NT2/D1 (cell line): ENCODE results near the gene CLSTN2.

Experiments
- DNase-seq: peaks from one replicate; pipeline ENCODE4 v3.0.0-alpha.2; 2011; ENCODE audit warnings: low read depth, low spot score
- H3K27me3 ChIP-seq: 2 replicates; pipeline ENCODE4 v1.6.0; 2011; ENCODE audit warnings: mild to moderate bottlenecking; ENCODE audit not compliant: insufficient read length, insufficient read depth
- H3K36me3 ChIP-seq: 2 replicates; pipeline ENCODE4 v1.6.1; 2011; ENCODE audit warnings: mild to moderate bottlenecking, low read length, mixed read lengths; ENCODE audit not compliant: insufficient read depth, insufficient read length
- H3K4me1 ChIP-seq: 2 replicates; pipeline ENCODE4 v1.5.1; 2011; ENCODE audit not compliant: insufficient read depth, insufficient read length
- H3K4me3 ChIP-seq: 2 replicates; pipeline ENCODE4 v1.5.1; 2011; ENCODE audit warnings: low read depth; ENCODE audit not compliant: insufficient read length
- H3K9ac ChIP-seq: 2 replicates; pipeline ENCODE4 v1.6.0; 2011; ENCODE audit warnings: low read depth; ENCODE audit not compliant: insufficient read length
- H3K9me3 ChIP-seq: 2 replicates; pipeline ENCODE4 v1.5.1; 2011; ENCODE audit warnings: mild to moderate bottlenecking, low read length; ENCODE audit not compliant: insufficient read depth
- SUZ12 ChIP-seq: IDR thresholded peaks from 2 replicates; pipeline ENCODE4 v1.6.1; 2011; ENCODE audit not compliant: insufficient read length, insufficient read depth; ENCODE audit errors: extremely low read depth
- YY1 ChIP-seq: IDR thresholded peaks from 2 replicates; pipeline ENCODE4 v1.6.1; 2011; ENCODE audit not compliant: insufficient read length, insufficient read depth
- ZNF274 ChIP-seq: IDR thresholded peaks from 2 replicates; pipeline ENCODE4 v1.6.1; 2011; ENCODE audit warnings: mild to moderate bottlenecking, low read depth, low read length

CLSTN2 gene

DNA sequence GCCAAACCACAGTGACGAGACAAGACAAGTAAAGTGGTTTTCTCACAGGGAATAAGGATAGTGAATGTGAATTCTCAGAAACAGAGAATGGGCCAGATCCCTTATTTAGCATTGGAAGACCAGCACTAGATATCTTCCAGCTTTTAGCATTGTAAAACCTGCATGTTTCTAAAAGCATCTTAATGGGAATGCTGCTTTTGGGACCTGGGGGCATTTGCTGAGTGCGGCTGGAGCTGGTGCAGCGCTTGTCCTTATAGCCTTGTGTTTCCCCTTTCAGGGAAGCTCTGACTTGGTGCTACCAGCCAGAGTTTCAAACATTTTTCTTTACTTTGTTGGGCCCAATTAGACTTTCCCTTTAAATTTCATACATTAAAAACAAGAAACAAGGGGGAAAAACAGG, 52.9 kb downstream of the CLSTN2 start:
- no peak for TF ChIP-seq SUZ12
- no peak for TF ChIP-seq ZNF274
- no peak for TF ChIP-seq YY1
- Histone ChIP-seq H3K4me1 (no peaks in the 10 kb centered on the region), H3K9me3 (no peaks in the 10 kb centered on the region), H3K4me3 (no peak overlapping the region), H3K36me3 (no peaks in the 10 kb centered on the region), H3K27me3 (no peaks in the 10 kb centered on the region), H3K9ac (no peak overlapping the region)
- DNase-seq, result no peak

DNA sequence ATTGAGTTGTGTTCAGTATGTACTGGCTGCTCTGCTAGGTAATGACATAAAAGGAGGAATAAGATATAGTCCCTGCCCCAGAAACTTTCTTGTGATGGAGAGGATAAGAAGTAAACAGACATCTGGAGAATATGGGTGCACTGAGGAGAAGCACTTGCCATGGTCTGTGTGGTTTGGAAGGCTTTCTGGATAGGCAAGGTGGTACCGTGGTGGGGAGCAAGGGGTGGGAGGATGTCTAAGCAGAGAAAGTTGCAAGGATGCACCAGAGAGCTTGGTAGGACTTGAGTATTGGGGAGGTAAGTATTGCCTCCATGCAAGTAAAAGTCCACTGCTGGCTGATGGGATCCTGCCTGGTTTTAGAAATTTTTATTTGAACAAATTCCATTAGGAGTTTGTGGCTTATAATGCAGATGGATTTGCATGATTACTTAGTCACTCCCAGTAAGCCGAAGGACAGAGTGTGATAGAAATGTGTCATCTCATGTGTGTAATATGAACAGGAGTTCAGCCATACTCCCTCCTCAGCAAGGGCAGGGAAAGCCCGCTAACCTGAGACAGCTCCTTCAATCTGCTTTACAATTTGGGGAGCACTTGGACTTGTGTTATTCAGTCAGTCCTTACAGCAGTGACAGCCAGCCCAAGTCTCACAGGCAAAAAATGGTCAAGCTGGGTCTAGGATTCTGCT, 53.6 kb downstream of the CLSTN2 start:
- Histone ChIP-seq H3K4me1 (no peaks in the 10 kb centered on the region), H3K9me3 (no peaks in the 10 kb centered on the region), H3K27me3 (no peaks in the 10 kb centered on the region), H3K9ac (no peak overlapping the region), H3K4me3 (no peak overlapping the region), H3K36me3 (no peaks in the 10 kb centered on the region)
- DNase-seq, result no peak
- TF ChIP-seq ZNF274 (no peak), SUZ12 (no peak), YY1 (no peak)

DNA sequence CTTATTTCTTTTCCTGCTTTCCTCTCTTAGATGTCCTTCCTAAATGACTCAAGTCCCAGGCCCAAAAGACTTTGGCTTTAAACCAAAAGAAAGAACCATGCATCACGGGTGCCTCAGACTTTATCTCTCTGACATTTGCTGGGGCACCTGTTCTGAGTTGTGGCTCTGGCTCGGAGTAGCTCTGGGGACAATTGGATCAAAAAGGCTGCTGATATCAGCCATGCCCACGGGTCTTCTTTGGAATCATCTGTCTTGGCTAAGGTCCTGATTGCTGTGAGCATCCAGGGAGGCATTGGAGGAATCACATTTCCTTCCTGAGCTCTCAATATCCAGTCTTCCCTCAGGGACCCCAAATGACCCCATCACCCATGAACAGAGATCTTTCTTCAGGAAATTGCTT, 59.9 kb downstream of the CLSTN2 start:
- no peak overlapping the region for H3K9ac ChIP-seq
- H3K4me1 ChIP-seq, result no peaks in the 10 kb centered on the region
- DNase-seq, result no peak
- H3K4me3 ChIP-seq, result no peak overlapping the region
- TF ChIP-seq YY1 (no peak), ZNF274 (no peak), SUZ12 (no peak)
- no peaks in the 10 kb centered on the region for H3K36me3 ChIP-seq
- H3K27me3 ChIP-seq, result no peaks in the 10 kb centered on the region
- no peaks in the 10 kb centered on the region for H3K9me3 ChIP-seq

GRCh38 chr3:140004271-140004670, 69.3 kb downstream of the CLSTN2 start:
- Histone ChIP-seq H3K4me3 (no peak overlapping the region), H3K36me3 (no peaks in the 10 kb centered on the region), H3K4me1 (no peaks in the 10 kb centered on the region), H3K27me3 (no peaks in the 10 kb centered on the region), H3K9me3 (no peaks in the 10 kb centered on the region), H3K9ac (no peak overlapping the region)
- no peak for DNase-seq
- no peak for TF ChIP-seq YY1
- no peak for TF ChIP-seq ZNF274
- no peak for TF ChIP-seq SUZ12

- TF ChIP-seq SUZ12 (no peak), YY1 (no peak), ZNF274 (no peak)
- Histone ChIP-seq H3K9me3 (no peaks in the 10 kb centered on the region), H3K9ac (no peak overlapping the region), H3K4me3 (no peak overlapping the region), H3K4me1 (no peaks in the 10 kb centered on the region), H3K36me3 (no peaks in the 10 kb centered on the region), H3K27me3 (no peaks in the 10 kb centered on the region)
- no peak for DNase-seq
Observed at GRCh38 chr3:140006331-140006730, 71.3 kb downstream of the CLSTN2 start.

GRCh38 chr3:140007081-140007480, 72.1 kb downstream of the CLSTN2 start:
- Histone ChIP-seq H3K9ac (no peak overlapping the region), H3K4me3 (no peak overlapping the region), H3K4me1 (no peaks in the 10 kb centered on the region), H3K9me3 (no peaks in the 10 kb centered on the region), H3K36me3 (no peaks in the 10 kb centered on the region), H3K27me3 (no peaks in the 10 kb centered on the region)
- TF ChIP-seq ZNF274 (no peak), SUZ12 (no peak), YY1 (no peak)
- DNase-seq, result no peak

DNA sequence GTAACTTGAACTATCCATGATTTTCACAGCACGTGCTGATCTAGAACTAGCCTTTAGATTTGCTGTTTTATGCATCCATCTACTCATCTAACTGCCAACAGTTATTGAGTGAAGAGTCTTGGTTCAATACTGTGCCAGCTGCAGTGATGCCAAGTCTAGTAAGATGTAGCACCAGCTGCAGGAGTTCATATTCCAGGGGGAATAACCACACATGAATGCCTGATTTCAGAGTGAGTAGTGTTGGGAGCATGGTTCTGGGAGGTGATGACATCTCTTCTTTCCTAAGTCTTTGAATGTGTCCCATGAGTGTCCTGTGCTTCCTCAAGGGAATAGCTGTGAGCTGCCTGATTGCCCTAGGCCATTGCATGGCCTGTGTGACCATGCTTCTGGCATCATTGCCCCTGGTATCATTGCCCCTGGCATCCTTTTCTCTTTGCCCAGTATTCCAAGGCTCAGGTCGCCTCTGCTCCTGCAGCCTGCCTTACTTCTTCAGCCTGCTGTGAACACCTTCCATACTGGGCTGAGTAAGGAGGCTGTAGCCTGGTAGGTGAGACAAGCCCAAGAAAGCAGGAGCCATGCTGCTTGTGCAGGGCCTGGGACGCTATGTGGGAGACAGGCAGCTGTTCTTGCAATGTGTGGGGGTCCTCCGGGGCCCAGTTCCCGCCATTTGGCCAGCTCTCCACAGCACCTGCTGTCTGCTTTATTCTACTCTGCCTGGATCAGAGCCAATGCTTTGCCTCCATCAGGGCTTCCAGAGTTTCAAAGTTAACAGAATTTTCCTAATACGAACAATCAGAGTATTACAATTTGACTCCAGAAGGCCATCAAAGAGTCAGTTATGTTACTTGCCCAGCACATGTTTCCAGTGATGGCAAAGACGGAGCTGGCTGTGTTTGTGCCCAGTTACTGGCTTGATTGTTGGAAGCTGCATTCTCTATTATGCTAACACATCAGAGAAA, 73.2 kb downstream of the CLSTN2 start:
- no peaks in the 10 kb centered on the region for H3K27me3 ChIP-seq
- no peak overlapping the region for H3K9ac ChIP-seq
- TF ChIP-seq SUZ12, result no peak
- no peak for TF ChIP-seq ZNF274
- no peak for TF ChIP-seq YY1
- DNase-seq, result no peak
- no peaks in the 10 kb centered on the region for H3K9me3 ChIP-seq
- no peaks in the 10 kb centered on the region for H3K36me3 ChIP-seq
- H3K4me3 ChIP-seq, result no peak overlapping the region
- H3K4me1 ChIP-seq, result no peaks in the 10 kb centered on the region
